Superior temporal gyrus (tissue), 1 donor: ENCODE results near the gene RAP1GAP2.
"Not testable (repeated sequence)": the region's sequence is repeated elsewhere in the genome, so short reads cannot be mapped to it uniquely, and the experiment has no call there.

Experiments used
- DNase-seq: peaks from one replicate; pipeline ENCODE4 v3.0.0-alpha.2; 2016; ENCODE audit errors: extremely low spot score

RAP1GAP2 gene

GRCh38 chr17:2965621-2966595 is 169.7 kb downstream of the RAP1GAP2 start:
- no peak for DNase-seq

DNA sequence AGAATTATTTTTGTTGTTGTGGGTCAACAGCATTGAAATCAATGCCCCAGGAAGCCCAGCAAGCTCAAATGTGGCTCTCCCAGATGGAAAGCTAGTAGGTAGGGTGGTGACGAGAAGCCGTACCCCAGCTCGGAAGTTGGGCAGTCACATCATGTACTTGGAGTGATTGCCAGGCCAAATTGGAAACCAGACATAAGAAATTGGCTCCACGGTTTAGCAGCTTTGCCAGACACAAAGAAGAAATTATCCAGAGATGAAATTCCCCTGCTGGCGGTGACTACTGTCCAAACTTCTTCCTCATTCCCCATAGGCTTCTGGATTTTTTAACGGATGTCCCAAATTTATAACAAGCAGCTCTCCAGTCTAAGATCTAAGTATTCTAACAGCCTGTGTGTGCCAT is 171.3 kb downstream of the RAP1GAP2 start:
- no peak for DNase-seq

GRCh38 chr17:2971851-2972250 is 175.6 kb downstream of the RAP1GAP2 start:
- DNase-seq: no peak

DNA sequence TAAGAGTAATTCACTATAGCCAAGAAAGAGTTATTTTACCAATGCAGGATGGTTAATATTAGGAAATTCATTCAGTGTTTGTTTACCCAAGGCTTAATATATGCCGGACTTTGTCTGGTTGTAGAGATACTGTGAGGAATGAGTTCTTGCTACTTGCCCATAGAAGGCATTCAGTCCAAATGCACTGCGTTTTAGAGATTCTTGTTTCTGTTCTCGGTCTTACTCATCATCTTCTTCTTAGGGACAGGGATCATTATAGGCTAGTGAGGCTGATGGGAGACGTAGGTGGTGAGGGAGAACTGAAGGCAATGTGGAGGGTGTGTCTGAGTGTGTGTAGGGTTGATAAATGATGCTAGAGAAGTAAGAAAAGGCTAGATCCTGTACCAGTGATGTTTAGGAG is 176.5 kb downstream of the RAP1GAP2 start:
- no peak for DNase-seq

DNA sequence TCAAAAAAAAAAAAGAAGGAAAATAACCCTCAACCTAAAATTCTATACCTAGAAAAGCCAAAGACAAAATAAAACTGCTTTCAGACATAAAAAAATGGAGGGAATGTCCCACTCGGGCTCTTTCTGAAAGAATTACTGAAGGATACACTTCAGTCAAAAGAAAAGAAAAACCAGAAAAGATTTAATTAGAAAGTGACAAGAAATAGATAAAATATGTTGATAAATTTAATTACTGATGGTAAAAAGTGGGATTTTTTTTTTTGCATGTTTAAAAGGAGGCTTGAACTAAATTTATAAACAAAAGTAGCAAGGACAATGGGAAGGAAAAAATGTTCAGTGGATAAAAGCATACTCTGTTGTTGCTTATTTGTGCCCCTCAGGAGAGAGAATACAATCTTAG is 178.1 kb downstream of the RAP1GAP2 start:
- no peak for DNase-seq

DNA sequence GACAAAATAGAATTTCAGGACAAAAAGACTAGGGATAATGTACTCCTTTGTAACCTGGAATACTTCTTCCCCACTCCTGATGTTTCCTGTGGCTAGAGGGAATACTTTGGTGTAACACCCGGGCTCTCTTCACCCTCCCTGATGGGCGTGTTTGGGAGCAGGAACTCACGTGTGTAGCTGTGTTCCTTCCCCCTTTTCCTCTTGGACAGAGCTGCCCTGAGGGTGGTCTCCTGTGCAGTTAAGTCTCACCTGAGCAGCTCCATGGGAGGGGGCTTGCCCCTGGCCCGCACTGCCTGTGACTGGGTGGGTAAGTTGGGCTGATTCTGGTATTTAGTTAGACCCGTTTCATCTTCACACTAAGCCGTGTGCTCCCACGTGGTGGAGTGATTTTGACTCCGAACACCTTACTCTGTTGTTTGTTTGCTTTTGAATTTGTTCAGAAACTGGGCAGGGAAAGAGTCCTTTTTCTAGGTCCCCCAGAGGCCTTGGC is 179.3 kb downstream of the RAP1GAP2 start:
- no peak for DNase-seq

- DNase-seq: no peak
These were observed 180.9 kb downstream of the RAP1GAP2 start for GRCh38 chr17:2977157-2977556.

DNA sequence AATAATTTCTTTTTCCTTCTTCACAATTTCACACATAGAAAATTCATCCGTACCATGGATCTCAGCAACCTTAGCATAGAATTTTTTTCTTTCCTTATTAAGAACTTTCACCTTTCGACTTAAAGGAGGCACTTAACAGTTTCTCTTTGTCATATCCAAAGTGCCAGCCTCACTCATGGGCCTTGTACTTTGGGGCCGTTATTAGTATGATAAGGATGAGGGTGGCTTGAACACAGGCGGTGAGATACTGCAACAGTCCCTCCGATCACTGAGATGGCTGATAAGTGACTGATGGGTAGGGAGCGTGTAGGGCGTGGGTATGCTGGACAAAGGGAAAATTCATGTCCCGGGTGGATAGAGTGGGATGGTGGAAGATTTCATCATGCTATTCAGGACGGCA is 181.9 kb downstream of the RAP1GAP2 start:
- no peak for DNase-seq

DNA sequence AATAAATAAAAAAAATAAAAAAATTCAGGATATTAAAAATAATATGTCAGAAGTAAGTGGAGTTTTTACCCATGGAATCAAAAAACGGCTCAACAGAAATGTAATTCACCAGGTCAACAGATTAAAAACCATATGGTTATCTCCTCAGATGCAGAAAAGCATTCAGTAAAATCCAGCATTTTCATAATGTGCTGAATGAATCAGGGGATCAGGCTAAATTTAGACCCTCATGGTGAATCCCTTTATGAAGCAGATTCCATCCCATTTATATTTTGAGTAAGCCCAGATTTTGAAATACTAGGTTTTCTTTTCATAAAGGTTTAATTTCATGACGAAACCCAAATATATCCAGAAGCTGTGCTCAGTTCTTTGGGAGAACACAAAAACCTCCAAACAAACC is 182.8 kb downstream of the RAP1GAP2 start:
- DNase-seq: no peak

GRCh38 chr17:2980211-2980903 is 184.1 kb downstream of the RAP1GAP2 start:
- DNase-seq: no peak

GRCh38 chr17:2980904-2981246 is 184.6 kb downstream of the RAP1GAP2 start:
- DNase-seq: no peak

- DNase-seq: no peak
These were observed 185.1 kb downstream of the RAP1GAP2 start for GRCh38 chr17:2981325-2981724.

- DNase-seq: peak; percentile 87
These were observed 186.6 kb downstream of the RAP1GAP2 start for GRCh38 chr17:2982854-2983253.

- DNase-seq: no peak
These were observed 187.0 kb downstream of the RAP1GAP2 start for GRCh38 chr17:2983255-2983654.

DNA sequence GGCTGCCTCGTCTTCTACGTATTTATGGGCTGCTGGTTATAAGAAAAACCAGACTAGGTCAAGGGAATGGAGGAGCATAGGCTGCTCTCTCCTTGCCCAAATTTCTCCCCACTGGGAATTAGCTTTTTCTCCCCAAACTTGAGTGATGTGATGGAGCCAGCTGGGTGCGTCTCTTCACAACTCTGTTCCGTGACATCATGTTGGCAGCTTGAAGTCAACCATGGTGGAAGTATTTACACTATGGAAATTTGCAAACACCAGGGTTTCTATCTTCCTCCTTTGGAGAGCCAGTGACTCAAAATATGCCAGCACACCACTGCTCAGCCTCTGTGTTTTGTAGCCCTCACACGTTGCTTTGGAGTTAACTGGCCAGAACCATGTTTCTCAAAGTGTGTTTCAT is 189.1 kb downstream of the RAP1GAP2 start:
- DNase-seq: no peak

- DNase-seq: no peak
These were observed 190.7 kb downstream of the RAP1GAP2 start for GRCh38 chr17:2986925-2987324.

DNA sequence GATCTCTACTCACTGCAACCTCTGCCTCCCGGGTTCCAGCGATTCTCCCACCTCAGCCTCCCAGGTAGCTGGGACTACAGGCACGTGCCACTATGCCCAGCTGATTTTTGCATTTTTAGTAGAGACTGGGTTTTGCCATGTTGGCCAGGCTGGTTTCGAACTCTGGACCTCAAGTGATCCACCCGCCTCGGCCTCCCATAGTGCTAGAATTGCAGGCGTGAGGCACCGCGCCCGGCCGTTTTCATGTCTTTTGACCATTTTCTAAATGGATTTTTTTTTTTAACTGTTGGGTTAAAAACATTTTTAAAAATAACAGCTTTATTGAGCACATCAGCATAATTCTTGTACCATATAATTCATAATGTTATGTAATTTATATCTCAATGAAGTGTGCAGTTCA is 193.2 kb downstream of the RAP1GAP2 start:
- DNase-seq: not testable (repeated sequence)

DNA sequence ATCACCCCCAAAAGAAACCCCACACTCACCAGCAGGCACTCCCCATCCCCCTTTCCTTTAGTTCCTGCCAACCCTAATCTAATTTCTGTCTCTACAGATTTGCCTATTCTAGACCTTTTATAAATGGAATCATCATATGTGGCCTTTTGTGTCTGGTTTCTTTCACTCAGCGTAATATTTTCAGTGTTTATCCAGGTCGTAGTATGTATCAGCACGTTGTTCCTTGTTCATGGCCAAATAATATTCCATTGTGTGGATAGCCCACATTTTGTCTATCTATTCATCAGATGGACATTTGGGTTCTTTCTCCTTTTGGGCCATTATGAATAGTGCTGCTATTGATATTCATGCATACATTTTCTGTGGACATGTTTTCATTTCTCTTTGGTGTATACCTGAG is 193.6 kb downstream of the RAP1GAP2 start:
- DNase-seq: no peak

- no peak for DNase-seq
These were observed 194.2 kb downstream of the RAP1GAP2 start for GRCh38 chr17:2990396-2990795.

DNA sequence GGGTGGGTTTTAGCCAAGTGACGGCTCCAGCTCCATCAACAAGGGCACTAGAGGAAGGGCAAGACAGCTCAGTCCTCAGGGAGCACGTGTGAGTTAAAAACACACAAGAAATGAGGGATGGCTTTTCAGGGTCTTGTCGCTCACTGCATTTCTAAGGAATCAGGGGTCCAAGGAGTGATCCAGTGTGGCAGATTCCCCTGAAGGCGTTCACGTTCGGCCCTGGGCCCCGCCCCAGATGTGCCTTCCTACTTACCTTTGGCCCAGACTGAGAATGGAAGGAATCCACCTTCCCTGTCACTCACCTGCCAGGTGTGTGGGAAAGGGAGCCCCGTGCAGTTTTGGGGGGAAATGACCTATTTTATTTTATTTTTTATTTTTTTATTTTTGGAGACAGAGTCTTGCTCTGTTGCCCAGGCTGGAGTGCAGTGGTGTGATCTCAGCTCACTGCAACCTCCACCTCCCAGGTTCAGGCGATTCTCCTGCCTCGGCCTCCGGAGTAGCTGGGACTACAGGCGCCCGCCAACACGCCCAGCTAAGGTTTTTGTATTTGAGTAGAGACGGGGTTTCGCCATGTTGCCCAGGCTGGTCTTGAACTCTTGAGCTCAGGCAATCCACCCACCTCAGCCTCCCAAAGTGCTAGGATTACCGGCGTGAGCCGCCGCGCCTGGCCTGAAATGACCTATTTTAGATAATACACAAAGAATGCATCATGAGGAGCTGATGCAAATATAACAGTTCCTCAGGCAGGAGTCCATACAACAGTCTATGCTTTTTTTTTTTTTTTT is 195.3 kb downstream of the RAP1GAP2 start:
- not testable (repeated sequence) for DNase-seq

GRCh38 chr17:2994441-2994840 is 198.2 kb downstream of the RAP1GAP2 start:
- no peak for DNase-seq

GRCh38 chr17:2995377-2995776 is 199.1 kb downstream of the RAP1GAP2 start:
- no peak for DNase-seq
